T47D (cell line): ENCODE measurements around the gene UBE2J2.

Source experiments
- DNase-seq, 2 experiments: peaks; one replicate each; pipeline versions ENCODE4 v3.0.0 to v3.0.0-alpha.2; 2011 to 2012; ENCODE audit warnings: low read depth in 1 of 2, low spot score in 1 of 2
- JUND ChIP-seq: IDR thresholded peaks from 2 replicates; pipeline ENCODE4 v1.6.1; 2012; ENCODE audit warnings: low read depth
- in situ Hi-C: cut with HindIII; loops from 2 replicates; pipeline ENCODE4 v1.10.0; 2016; ENCODE audit warnings: low sequenced_read_pairs, low pct_unique_long_range_greater_than_20kb

The UBE2J2 gene

DNA sequence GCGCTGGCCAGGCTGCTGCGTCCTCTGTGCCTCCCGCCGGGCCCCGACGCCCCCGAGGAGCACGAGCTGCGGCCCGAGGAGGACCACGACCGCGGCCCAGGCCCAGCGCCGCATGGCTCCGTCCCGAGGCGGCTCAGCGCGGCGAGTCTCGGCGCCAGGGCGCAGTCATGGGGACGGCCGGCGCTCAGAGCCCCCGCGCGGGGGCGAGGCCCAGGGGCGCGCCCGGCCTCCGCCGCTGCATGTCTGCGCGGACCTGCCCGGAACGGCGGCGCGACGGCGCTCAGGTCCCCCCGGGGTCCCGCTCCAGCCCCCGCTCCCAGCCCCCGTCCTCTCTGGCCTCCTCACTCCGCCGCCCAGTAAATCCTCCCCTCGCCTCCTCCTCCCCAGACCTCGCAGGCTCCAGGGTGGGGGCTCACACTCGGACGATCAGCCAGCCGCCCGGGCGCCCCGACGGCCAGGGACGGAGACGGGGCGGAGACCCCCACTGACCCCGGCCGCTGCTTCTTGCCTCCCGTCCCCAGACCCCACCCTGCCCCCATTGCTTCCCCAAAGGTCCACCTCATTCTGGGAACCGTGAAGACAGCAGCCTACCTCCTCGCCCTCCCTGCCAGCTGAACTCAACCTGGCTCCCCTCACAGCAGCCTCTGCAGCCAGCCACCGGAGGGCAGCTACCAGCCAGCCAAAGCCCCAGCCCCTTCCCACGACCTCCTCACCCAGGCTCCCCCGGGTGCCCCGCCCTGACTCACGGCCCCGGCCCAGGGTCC lies 26.9 kb downstream of the UBE2J2 start, which contains the start of gene C1QTNF12:
TSS of gene C1QTNF12 (minus strand) at position 146 of the 764 bp plus-strand sequence. CDS start at position 114, 32 bp downstream.
- in situ Hi-C loops: no loop called here
- DNase-seq: no peak
- TF ChIP-seq JUND: no peak

DNA sequence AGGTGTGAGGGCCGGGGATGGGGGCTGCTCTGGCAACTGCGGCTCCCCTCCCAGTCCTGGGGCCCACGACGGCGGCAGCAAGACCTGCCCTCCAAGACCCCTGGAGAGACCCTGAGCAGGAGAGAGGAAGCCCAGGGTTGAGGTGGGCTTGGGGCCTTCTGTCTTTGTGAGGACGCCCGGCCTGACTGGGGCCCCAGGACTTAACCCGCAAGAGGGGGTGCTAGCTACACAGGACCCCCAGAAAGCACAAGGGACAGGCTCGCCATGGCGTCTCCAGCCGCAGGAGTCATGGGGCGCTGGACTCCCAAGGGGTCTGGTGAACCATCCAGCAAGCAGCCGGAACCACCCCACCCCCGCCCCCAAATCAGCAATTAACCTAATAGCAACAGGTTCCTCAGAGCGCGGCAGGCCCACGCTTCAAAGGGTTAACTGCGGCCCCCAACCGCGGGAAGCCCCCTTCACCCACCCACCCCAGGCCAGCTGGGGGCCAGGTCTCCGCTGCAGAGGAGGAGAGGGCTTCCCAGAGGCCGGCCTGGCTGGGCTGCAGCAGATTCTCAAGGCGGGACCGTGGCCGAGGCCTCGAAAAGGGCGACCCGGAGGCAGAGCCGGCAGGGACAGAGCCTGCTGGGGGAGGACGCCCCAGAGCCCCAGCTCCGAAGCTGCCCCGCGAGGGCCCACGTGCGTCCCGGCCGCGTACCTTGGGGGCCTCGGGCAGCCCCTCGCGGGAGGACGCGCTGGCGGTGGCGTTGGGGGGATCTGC lies 27.7 kb downstream of the UBE2J2 start:
- no peak for TF ChIP-seq JUND
- in situ Hi-C loops: no loop called here
- no peak for DNase-seq

GRCh38 chr1:1245178-1245816 lies 28.4 kb downstream of the UBE2J2 start:
- no peak for TF ChIP-seq JUND
- in situ Hi-C loops: no loop called here

DNA sequence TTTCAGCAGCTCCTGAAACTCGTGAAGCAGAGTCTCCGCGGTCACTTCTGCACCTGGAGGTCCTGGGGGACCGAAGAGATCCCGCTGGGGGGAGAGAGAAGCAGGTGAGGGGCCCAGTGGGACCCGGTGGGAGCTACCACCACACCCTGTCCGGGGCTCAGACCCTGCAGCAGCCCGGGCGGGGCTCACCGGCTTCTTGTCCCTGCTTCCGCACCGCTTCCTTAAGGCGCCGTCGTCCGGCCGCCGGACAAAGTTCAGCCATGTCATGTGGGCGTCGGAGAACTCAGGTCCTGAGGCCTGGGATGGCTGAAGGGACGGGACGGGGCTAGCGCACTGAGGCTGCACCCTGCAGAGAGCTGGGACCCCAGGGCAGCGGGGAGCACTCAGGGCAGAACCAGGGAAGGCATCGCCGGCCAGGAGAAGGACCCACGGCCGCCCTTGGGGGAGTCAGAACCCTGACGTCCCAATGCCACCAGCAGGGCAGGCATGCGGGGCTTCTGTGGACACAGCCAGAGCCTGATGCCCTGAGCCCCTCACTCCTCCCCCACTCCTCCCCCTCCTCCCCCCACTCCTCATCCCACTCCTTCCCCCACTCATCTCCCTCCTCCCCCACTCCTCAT lies 29.4 kb downstream of the UBE2J2 start:
- DNase-seq: no peak
- in situ Hi-C loops: no loop called here
- no peak for TF ChIP-seq JUND

More at GRCh38 chr1:1245178-1245816, 28.4 kb downstream of the UBE2J2 start:
- DNase-seq: no peak

DNA sequence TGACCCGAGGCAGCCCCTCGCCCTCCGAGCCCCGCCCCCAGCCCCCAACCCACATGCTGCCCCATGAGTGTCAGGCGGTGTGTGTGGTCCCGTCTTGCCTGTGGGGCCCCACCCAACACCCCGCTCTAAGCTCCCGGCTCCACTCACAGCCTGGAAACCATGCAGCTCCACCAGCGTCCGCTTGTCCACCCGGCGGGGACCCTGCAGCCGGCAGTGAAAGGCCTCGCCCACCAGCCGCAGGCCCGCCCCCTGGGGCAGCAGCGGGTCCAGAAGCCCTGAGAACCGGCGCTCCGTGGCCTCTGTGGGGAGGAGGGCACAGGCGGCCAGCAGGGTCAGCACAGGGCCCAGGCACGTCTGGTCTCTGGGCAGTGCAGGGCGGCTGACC lies 29.9 kb downstream of the UBE2J2 start:
- in situ Hi-C loops: no loop called here
- no peak for TF ChIP-seq JUND
- DNase-seq: no peak

- no peak for DNase-seq
- in situ Hi-C loops: no loop called here
- no peak for TF ChIP-seq JUND
These were observed 30.4 kb downstream of the UBE2J2 start for GRCh38 chr1:1243266-1243660.

GRCh38 chr1:1242461-1243265 lies 31.0 kb downstream of the UBE2J2 start:
- no peak for TF ChIP-seq JUND
- in situ Hi-C loops: no loop called here
- DNase-seq: no peak

- DNase-seq: no peak
- TF ChIP-seq JUND: no peak
- in situ Hi-C loops: no loop called here
These were observed 31.9 kb downstream of the UBE2J2 start for GRCh38 chr1:1241588-1242219.

- peak; percentile 79 to 98 for DNase-seq
- in situ Hi-C loops: no loop called here
- TF ChIP-seq JUND: no peak
These were observed 32.6 kb downstream of the UBE2J2 start for GRCh38 chr1:1240822-1241587.

GRCh38 chr1:1240348-1240732 lies 33.3 kb downstream of the UBE2J2 start:
- no peak for TF ChIP-seq JUND
- in situ Hi-C loops: no loop called here
- DNase-seq: no peak
